SU-DHL-6 (cell line): ENCODE measurements around the gene ABCA13.

Experiments used
- EZH2phosphoT487 ChIP-seq: fragments of 200-600 bp; sonication (generic), shearing (Covaris generic); conservative IDR thresholded peaks from 2 replicates; pipeline ENCODE4 v1.6.1; 2018; ENCODE audit warnings: mild to moderate bottlenecking, antibody characterized with exemption, low read length, moderate library complexity, mixed read lengths
- TF ChIP-seq, protein P1 (sequence below): fragments of 200-600 bp; sonication (generic); IDR thresholded peaks from one replicate; pipeline ENCODE4 v1.5.1; 2017; ENCODE audit warnings: antibody characterized with exemption, mild to moderate bottlenecking, low read length, moderate library complexity; ENCODE audit not compliant: insufficient read depth, poor library complexity, severe bottlenecking

DNA sequence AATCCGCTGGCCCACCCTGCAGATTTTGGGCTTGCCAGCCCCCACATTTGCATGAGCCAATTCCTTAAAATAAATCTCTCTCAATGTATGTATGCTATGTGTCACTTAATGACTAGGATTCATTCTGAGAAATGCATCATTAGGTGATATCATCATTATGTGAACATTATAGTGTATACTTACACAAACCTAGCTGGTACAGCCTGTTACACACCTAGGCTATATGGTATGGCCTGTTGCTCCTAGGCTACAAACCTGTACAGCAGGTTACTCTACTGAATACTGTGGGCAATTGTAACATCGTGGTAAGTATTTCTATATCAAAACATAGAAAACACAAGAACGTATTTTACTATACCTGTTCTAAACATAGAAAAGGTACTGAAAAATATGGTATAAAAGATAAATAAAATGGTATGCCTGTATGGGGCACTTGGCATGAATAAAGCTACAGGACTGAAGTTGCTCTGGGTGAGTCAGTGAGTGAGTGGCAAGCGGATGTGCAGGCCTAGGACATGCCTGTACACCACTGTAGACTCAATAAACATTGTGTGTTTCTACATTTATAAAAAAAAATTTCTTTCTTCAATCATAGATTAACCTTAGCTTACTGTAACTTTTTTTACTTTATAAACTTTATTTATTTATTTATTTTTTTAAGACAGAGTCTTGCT is 135.9 kb downstream of the ABCA13 start:
- TF ChIP-seq, protein P1, sequence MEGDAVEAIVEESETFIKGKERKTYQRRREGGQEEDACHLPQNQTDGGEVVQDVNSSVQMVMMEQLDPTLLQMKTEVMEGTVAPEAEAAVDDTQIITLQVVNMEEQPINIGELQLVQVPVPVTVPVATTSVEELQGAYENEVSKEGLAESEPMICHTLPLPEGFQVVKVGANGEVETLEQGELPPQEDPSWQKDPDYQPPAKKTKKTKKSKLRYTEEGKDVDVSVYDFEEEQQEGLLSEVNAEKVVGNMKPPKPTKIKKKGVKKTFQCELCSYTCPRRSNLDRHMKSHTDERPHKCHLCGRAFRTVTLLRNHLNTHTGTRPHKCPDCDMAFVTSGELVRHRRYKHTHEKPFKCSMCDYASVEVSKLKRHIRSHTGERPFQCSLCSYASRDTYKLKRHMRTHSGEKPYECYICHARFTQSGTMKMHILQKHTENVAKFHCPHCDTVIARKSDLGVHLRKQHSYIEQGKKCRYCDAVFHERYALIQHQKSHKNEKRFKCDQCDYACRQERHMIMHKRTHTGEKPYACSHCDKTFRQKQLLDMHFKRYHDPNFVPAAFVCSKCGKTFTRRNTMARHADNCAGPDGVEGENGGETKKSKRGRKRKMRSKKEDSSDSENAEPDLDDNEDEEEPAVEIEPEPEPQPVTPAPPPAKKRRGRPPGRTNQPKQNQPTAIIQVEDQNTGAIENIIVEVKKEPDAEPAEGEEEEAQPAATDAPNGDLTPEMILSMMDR = no peak
- no peak for TF ChIP-seq EZH2phosphoT487
